Measurements from ENCODE around the gene RACGAP1.

The RACGAP1 gene

GRCh38 chr12:50018154-50018553 lies 7.1 kb downstream of the RACGAP1 start:
- H3K27ac ChIP-seq = no peak overlapping the region
- intact Hi-C loops (cut with DNase I; ENCODE audit: low total_unique reads) = no loop called here
- no peak overlapping the region for H3K4me3 ChIP-seq
- DNase-seq = no peak
- H3K27me3 ChIP-seq = no peaks in the 10 kb centered on the region
- no peak for TF ChIP-seq CTCF (IDR thresholded peaks at IDR 0.05)
- peaks cover 0 to 7% (median 5%) of the 10 kb centered on the region in 3 donors for H3K36me3 ChIP-seq
- H3K9me3 ChIP-seq = no peaks in the 10 kb centered on the region
- H3K4me1 ChIP-seq = peaks cover 0 to 5% (median 0%) of the 10 kb centered on the region in 4 donors

- H3K4me1 ChIP-seq = peaks cover 0 to 5% (median 0%) of the 10 kb centered on the region in 4 donors
- H3K27ac ChIP-seq = peak overlapping the region in 1 of 2 donors; percentile 17
- H3K27me3 ChIP-seq = no peaks in the 10 kb centered on the region
- no peak for DNase-seq
- H3K9me3 ChIP-seq = no peaks in the 10 kb centered on the region
- intact Hi-C loops (cut with DNase I; ENCODE audit: low total_unique reads) = no loop called here
- TF ChIP-seq CTCF (IDR thresholded peaks at IDR 0.05) = no peak
- H3K4me3 ChIP-seq = no peak overlapping the region
- H3K36me3 ChIP-seq = peaks cover 0 to 7% (median 5%) of the 10 kb centered on the region in 3 donors
Measured at GRCh38 chr12:50017641-50018040, 7.7 kb downstream of the RACGAP1 start.

DNA sequence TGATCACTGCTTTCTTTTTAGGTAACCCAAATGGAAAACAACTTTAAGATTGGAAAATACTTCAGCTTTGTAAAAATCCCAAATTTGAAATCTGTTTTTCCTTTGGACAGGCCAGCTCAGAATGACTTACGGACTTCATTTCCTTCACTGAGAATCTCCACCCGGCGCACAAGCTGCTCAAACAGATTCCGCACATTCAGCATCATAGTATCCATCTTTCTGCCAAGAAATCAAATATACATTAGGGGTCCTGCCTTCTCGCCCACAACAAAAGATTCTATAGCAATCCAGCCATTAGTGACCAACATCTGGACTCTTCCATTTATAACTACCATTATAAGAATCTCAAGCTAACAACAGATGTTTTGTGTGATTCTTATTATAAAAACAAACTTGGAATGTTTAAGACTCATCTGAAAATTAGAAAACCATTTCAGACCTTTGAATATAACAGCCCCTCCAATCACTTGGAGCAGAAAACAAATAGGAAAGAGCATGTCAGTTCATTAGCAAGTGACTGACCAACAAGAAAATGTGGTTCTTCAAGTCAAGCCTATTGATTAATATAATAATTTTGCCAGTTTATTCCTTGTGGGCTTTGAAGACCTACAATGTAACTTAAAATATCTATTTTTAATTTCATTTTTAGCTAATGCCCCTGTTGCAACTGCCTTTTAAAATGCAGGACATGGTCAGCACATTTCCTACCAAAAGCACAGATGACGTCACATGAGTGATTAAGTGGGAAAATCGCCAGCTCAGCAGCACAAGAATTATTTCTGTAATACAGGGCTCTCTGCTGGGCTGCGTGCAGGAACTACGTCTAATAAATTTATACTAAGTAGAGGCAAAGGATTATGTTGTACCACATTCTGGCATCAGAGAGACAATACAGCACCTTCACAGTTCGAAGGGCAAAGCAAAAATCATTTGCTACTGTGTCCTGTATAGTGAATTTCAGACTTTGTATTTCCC lies 8.5 kb downstream of the RACGAP1 start:
- Histone ChIP-seq H3K27me3 (no peaks in the 10 kb centered on the region), H3K9me3 (no peaks in the 10 kb centered on the region), H3K4me1 (peaks cover 0 to 5% (median 0%) of the 10 kb centered on the region in 4 donors), H3K36me3 (peaks cover 0 to 7% (median 5%) of the 10 kb centered on the region in 3 donors), H3K4me3 (no peak overlapping the region), H3K27ac (peak overlapping the region in 1 of 2 donors; percentile 17)
- no peak for TF ChIP-seq CTCF (IDR thresholded peaks at IDR 0.05)
- peak; percentile 77 to 78 for DNase-seq
- intact Hi-C loops (cut with DNase I; ENCODE audit: low total_unique reads) = no loop called here

DNA sequence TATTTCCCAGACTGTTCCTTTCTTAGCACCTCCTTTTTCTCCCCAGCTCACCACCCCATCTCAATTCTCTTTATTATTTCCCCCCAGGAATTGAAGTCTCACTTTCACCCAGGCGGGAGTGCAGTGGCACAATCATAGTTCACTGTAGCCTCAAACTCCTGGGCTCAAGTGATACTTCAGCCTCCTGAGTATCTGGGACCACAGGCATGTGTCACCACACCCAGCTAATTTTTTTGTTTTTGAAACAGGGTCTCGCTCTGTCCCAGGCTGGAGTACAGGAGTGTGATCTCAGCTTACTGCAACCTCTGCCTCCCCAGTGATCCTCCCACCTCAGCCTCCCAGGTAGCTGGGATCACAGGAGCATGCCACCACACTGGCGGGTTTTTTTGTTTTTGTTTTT lies 11.0 kb downstream of the RACGAP1 start:
- Histone ChIP-seq H3K27me3 (no peaks in the 10 kb centered on the region), H3K27ac (no peak overlapping the region), H3K4me3 (no peak overlapping the region), H3K36me3 (peaks cover 0 to 7% (median 5%) of the 10 kb centered on the region in 3 donors), H3K4me1 (peaks cover 0 to 5% (median 0%) of the 10 kb centered on the region in 4 donors), H3K9me3 (no peaks in the 10 kb centered on the region)
- no peak for TF ChIP-seq CTCF (IDR thresholded peaks at IDR 0.05)
- DNase-seq = no peak
- intact Hi-C loops (cut with DNase I; ENCODE audit: low total_unique reads) = no loop called here

GRCh38 chr12:50013361-50014147 lies 11.7 kb downstream of the RACGAP1 start:
- Histone ChIP-seq H3K27me3 (no peaks in the 10 kb centered on the region), H3K36me3 (peaks cover 0 to 7% (median 5%) of the 10 kb centered on the region in 3 donors), H3K27ac (no peak overlapping the region), H3K4me1 (peaks cover 0 to 5% (median 0%) of the 10 kb centered on the region in 4 donors), H3K4me3 (no peak overlapping the region), H3K9me3 (no peaks in the 10 kb centered on the region)
- intact Hi-C loops (cut with DNase I; ENCODE audit: low total_unique reads) = no loop called here
- no peak for TF ChIP-seq CTCF (IDR thresholded peaks at IDR 0.05)
- no peak for DNase-seq

All from tibial artery (tissue), 4 donors.